KMS-11 (cell line): ENCODE results near the gene EPG5.

Experiments used
- H2AFZ ChIP-seq: fragments of 200-600 bp; sonication (generic); 2 replicates; pipeline ENCODE4 v1.6.1; 2016; ENCODE audit warnings: antibody characterized with exemption, mixed run types, low read depth
- H3K27ac ChIP-seq: fragments of 200-600 bp; sonication (generic); 2 replicates; pipeline ENCODE4 v1.6.1; 2016; ENCODE audit warnings: mild to moderate bottlenecking, mixed run types
- H3K27me3 ChIP-seq: fragments of 200-600 bp; sonication (generic); 2 replicates; pipeline ENCODE4 v1.6.1; 2017; ENCODE audit warnings: mild to moderate bottlenecking, low read depth, mixed run types, moderate library complexity; ENCODE audit not compliant: insufficient read depth
- H3K36me3 ChIP-seq: fragments of 200-600 bp; sonication (generic); 2 replicates; pipeline ENCODE4 v1.6.1; 2017; ENCODE audit warnings: mild to moderate bottlenecking, mixed run types; ENCODE audit not compliant: insufficient read depth
- H3K4me1 ChIP-seq: fragments of 200-600 bp; sonication (generic); 2 replicates; pipeline ENCODE4 v1.6.1; 2016; ENCODE audit warnings: mild to moderate bottlenecking, low read depth, mixed run types; ENCODE audit not compliant: poor library complexity, severe bottlenecking
- H3K4me2 ChIP-seq: fragments of 200-600 bp; sonication (generic); 2 replicates; pipeline ENCODE4 v1.7.0; 2016; ENCODE audit warnings: mild to moderate bottlenecking, mixed run types
- H3K4me3 ChIP-seq: fragments of 200-600 bp; sonication (generic); IDR thresholded peaks from 2 replicates; pipeline ENCODE4 v1.6.1; 2017; ENCODE audit warnings: low read depth, low read length, mixed read lengths; ENCODE audit not compliant: insufficient read depth
- H3K79me2 ChIP-seq: fragments of 200-600 bp; sonication (generic); 2 replicates; pipeline ENCODE4 v1.6.1; 2016; ENCODE audit warnings: low read depth, mixed run types; ENCODE audit not compliant: insufficient read depth
- H3K9ac ChIP-seq: fragments of 200-600 bp; sonication (generic); 2 replicates; pipeline ENCODE4 v1.6.1; 2016; ENCODE audit warnings: mild to moderate bottlenecking, mixed run types
- H4K20me1 ChIP-seq: fragments of 200-600 bp; sonication (generic); 2 replicates; pipeline ENCODE4 v1.6.1; 2016; ENCODE audit warnings: mild to moderate bottlenecking, mixed run types; ENCODE audit not compliant: insufficient read depth
- CTCF ChIP-seq: fragments of 200-600 bp; sonication (generic); conservative IDR thresholded peaks from 2 replicates; pipeline ENCODE4 v1.6.1; 2017; ENCODE audit warnings: low read depth, mild to moderate bottlenecking, antibody characterized with exemption, low read length, moderate library complexity, mixed read lengths

The EPG5 gene

GRCh38 chr18:45836242-45837205 lies 130.6 kb downstream of the EPG5 start:
- no peak for TF ChIP-seq CTCF
- Histone ChIP-seq H3K27me3 (no peaks in the 10 kb centered on the region), H3K79me2 (no peaks in the 10 kb centered on the region), H3K4me2 (no peak overlapping the region), H3K36me3 (no peaks in the 10 kb centered on the region), H2AFZ (no peak overlapping the region; the same call in 1 of the 2 replicates), H3K9ac (no peak overlapping the region), H3K27ac (no peak overlapping the region), H3K4me3 (no peak overlapping the region), H3K4me1 (no peaks in the 10 kb centered on the region), H4K20me1 (no peaks in the 10 kb centered on the region)

GRCh38 chr18:45835057-45835636 lies 132.0 kb downstream of the EPG5 start:
- no peaks in the 10 kb centered on the region for H4K20me1 ChIP-seq
- no peaks in the 10 kb centered on the region for H3K27me3 ChIP-seq
- no peak for TF ChIP-seq CTCF

GRCh38 chr18:45834306-45834705 lies 132.8 kb downstream of the EPG5 start:
- H2AFZ ChIP-seq, result no peak overlapping the region
- no peak overlapping the region for H3K4me2 ChIP-seq
- no peaks in the 10 kb centered on the region for H3K79me2 ChIP-seq
- H3K36me3 ChIP-seq, result no peaks in the 10 kb centered on the region
- no peak for TF ChIP-seq CTCF
- no peaks in the 10 kb centered on the region for H3K4me1 ChIP-seq
- H3K4me3 ChIP-seq, result no peak overlapping the region
- H3K27me3 ChIP-seq, result no peaks in the 10 kb centered on the region
- H3K27ac ChIP-seq, result no peak overlapping the region
- H4K20me1 ChIP-seq, result no peaks in the 10 kb centered on the region
- H3K9ac ChIP-seq, result no peak overlapping the region

More at GRCh38 chr18:45835057-45835636, 132.0 kb downstream of the EPG5 start:
- no peaks in the 10 kb centered on the region for H3K36me3 ChIP-seq
- no peaks in the 10 kb centered on the region for H3K79me2 ChIP-seq
- no peaks in the 10 kb centered on the region for H3K4me1 ChIP-seq
- H3K4me2 ChIP-seq, result no peak overlapping the region
- no peak overlapping the region for H3K4me3 ChIP-seq
- H3K27ac ChIP-seq, result no peak overlapping the region
- no peak overlapping the region for H2AFZ ChIP-seq
- no peak overlapping the region for H3K9ac ChIP-seq

GRCh38 chr18:45833846-45834245 lies 133.3 kb downstream of the EPG5 start:
- no peaks in the 10 kb centered on the region for H3K4me1 ChIP-seq
- no peak overlapping the region for H3K4me3 ChIP-seq
- no peak for TF ChIP-seq CTCF
- H3K9ac ChIP-seq, result no peak overlapping the region
- no peaks in the 10 kb centered on the region for H3K36me3 ChIP-seq
- no peaks in the 10 kb centered on the region for H3K27me3 ChIP-seq
- H3K27ac ChIP-seq, result no peak overlapping the region
- no peak overlapping the region for H3K4me2 ChIP-seq
- no peak overlapping the region for H2AFZ ChIP-seq
- H3K79me2 ChIP-seq, result no peaks in the 10 kb centered on the region
- no peaks in the 10 kb centered on the region for H4K20me1 ChIP-seq
